H9 (cell line): Measurements from ENCODE around the gene GAD2. TPM values are rescaled to one million over a fixed set of nuclear protein-coding genes. Genes with fewer than 3 reads are reported as not detected.

Source experiments
- DNase-seq: peaks from one replicate; pipeline ENCODE4 v3.0.0-alpha.2; 2017
- H2AFZ ChIP-seq: one replicate; pipeline ENCODE4 v1.6.1; 2013; ENCODE audit warnings: mild to moderate bottlenecking, low read length, control low read depth, moderate library complexity
- H2AK5ac ChIP-seq: 2 replicates; pipeline ENCODE4 v1.6.1; 2013; ENCODE audit warnings: low read length, control low read depth, mixed read lengths; ENCODE audit not compliant: insufficient read length
- H2BK120ac ChIP-seq: one replicate; pipeline ENCODE4 v1.6.1; 2013; ENCODE audit warnings: low read depth, mild to moderate bottlenecking, low read length, control low read depth, inconsistent platforms; ENCODE audit not compliant: poor library complexity, severe bottlenecking
- H2BK12ac ChIP-seq: 2 replicates; pipeline ENCODE4 v1.6.1; 2013; ENCODE audit warnings: low read length, control low read depth, mixed read lengths, low read depth; ENCODE audit not compliant: insufficient read length
- H2BK15ac ChIP-seq: 2 replicates; pipeline ENCODE4 v1.6.1; 2013; ENCODE audit warnings: low read depth, low read length, control low read depth
- H2BK20ac ChIP-seq: one replicate; pipeline ENCODE4 v1.6.1; 2013; ENCODE audit warnings: low read depth, mild to moderate bottlenecking, low read length, control low read depth, inconsistent platforms; ENCODE audit not compliant: poor library complexity, severe bottlenecking
- H2BK5ac ChIP-seq: 2 replicates; pipeline ENCODE4 v1.6.1; 2013; ENCODE audit warnings: low read length, control low read depth, mixed read lengths; ENCODE audit not compliant: insufficient read length
- H3K14ac ChIP-seq: 2 replicates; pipeline ENCODE4 v1.6.1; 2013; ENCODE audit warnings: low read length, control low read depth; ENCODE audit not compliant: insufficient read depth
- H3K18ac ChIP-seq: 2 replicates; pipeline ENCODE4 v1.6.1; 2013; ENCODE audit warnings: low read depth, mild to moderate bottlenecking, mixed read lengths, low read length, control low read depth; ENCODE audit not compliant: insufficient read length
- H3K23ac ChIP-seq: 2 replicates; pipeline ENCODE4 v1.6.1; 2013; ENCODE audit warnings: low read length, control low read depth, mixed read lengths, low read depth; ENCODE audit not compliant: insufficient read length
- H3K23me2 ChIP-seq: 2 replicates; pipeline ENCODE4 v1.6.1; 2013; ENCODE audit warnings: low read depth, mild to moderate bottlenecking, mixed read lengths, low read length, control low read depth; ENCODE audit not compliant: insufficient read length, poor library complexity, severe bottlenecking
- H3K27ac ChIP-seq: 2 replicates; pipeline ENCODE4 v1.5.1; 2013; ENCODE audit warnings: low read length, control low read depth, mixed read lengths, low read depth; ENCODE audit not compliant: insufficient read length
- H3K27me3 ChIP-seq: 2 replicates; pipeline ENCODE4 v1.6.1; 2013; ENCODE audit warnings: low read length, control low read depth, inconsistent platforms; ENCODE audit not compliant: insufficient read depth
- H3K4ac ChIP-seq: 2 replicates; pipeline ENCODE4 v1.6.1; 2013; ENCODE audit warnings: low read depth, mild to moderate bottlenecking, control low read depth, inconsistent platforms, low read length, moderate library complexity
- H3K4me1 ChIP-seq: 2 replicates; pipeline ENCODE4 v1.6.1; 2013; ENCODE audit warnings: low read length, control low read depth, inconsistent platforms; ENCODE audit not compliant: insufficient read depth
- H3K4me2 ChIP-seq: 2 replicates; pipeline ENCODE4 v1.6.1; 2013; ENCODE audit warnings: low read length, control low read depth, mixed read lengths; ENCODE audit not compliant: insufficient read length, insufficient read depth
- H3K56ac ChIP-seq: 2 replicates; pipeline ENCODE4 v1.6.1; 2013; ENCODE audit warnings: low read depth, mild to moderate bottlenecking, mixed read lengths, low read length, control low read depth; ENCODE audit not compliant: insufficient read length
- H3K79me1 ChIP-seq: 2 replicates; pipeline ENCODE4 v1.6.1; 2013; ENCODE audit warnings: low read depth, mild to moderate bottlenecking, moderate library complexity, low read length, control low read depth, inconsistent platforms; ENCODE audit not compliant: insufficient read depth, poor library complexity, severe bottlenecking
- H3K79me2 ChIP-seq: 2 replicates; pipeline ENCODE4 v1.6.1; 2013; ENCODE audit warnings: low read length, control low read depth, inconsistent platforms; ENCODE audit not compliant: insufficient read depth
- H3K9ac ChIP-seq: 2 replicates; pipeline ENCODE4 v1.6.1; 2013; ENCODE audit warnings: low read length, control low read depth, mixed read lengths; ENCODE audit not compliant: insufficient read length; ENCODE audit errors: extremely low read depth
- H3K9me3 ChIP-seq: one replicate; pipeline ENCODE4 v1.6.1; 2013; ENCODE audit warnings: low read depth, low read length, inconsistent platforms; ENCODE audit not compliant: control insufficient read depth
- H3T11ph ChIP-seq: one replicate; pipeline ENCODE4 v1.6.1; 2013; ENCODE audit warnings: mild to moderate bottlenecking, low read length, control low read depth, inconsistent platforms
- H4K20me1 ChIP-seq: one replicate; pipeline ENCODE4 v1.6.1; 2013; ENCODE audit not compliant: control insufficient read depth, insufficient read length, insufficient read depth
- H4K5ac ChIP-seq: 2 replicates; pipeline ENCODE4 v1.6.1; 2013; ENCODE audit warnings: low read depth, mild to moderate bottlenecking, mixed read lengths, low read length, control low read depth; ENCODE audit not compliant: insufficient read length
- H4K8ac ChIP-seq: replicated peaks from 2 replicates; pipeline ENCODE4 v1.6.1; 2013; ENCODE audit warnings: low read length, control low read depth, mixed read lengths, low read depth; ENCODE audit not compliant: insufficient read length
- H4K91ac ChIP-seq: 2 replicates; pipeline ENCODE4 v1.6.1; 2013; ENCODE audit warnings: low read depth, mild to moderate bottlenecking, moderate library complexity, mixed read lengths, low read length, control low read depth; ENCODE audit not compliant: insufficient read length
- H3K27ac Mint-ChIP-seq, 3 experiments: 2 replicates in 2 of 3; 3 replicates in 1 of 3; pipeline ENCODE4 v1.8.0; 2020 to 2021; ENCODE audit warnings: mixed read lengths in 3 of 3, mild to moderate bottlenecking in 1 of 3, moderate library complexity in 1 of 3
- H3K27me3 Mint-ChIP-seq: 2 replicates; pipeline ENCODE4 v1.8.0; 2021; ENCODE audit warnings: low read depth, mild to moderate bottlenecking, moderate library complexity, mixed read lengths
- H3K36me3 Mint-ChIP-seq, 3 experiments: 2 replicates in 2 of 3; 3 replicates in 1 of 3; pipeline ENCODE4 v1.8.0; 2020 to 2021; ENCODE audit warnings: low read depth in 3 of 3, mixed read lengths in 3 of 3; ENCODE audit not compliant: insufficient read depth in 1 of 3
- H3K4me1 Mint-ChIP-seq, 2 experiments: 2 replicates each; pipeline ENCODE4 v1.8.0; 2020; ENCODE audit warnings: mixed read lengths in 2 of 2
- H3K4me3 Mint-ChIP-seq, 2 experiments: 2 replicates in 1 of 2; 3 replicates in 1 of 2; pipeline ENCODE4 v1.8.0; 2020 to 2021; ENCODE audit warnings: mild to moderate bottlenecking in 2 of 2, mixed read lengths in 2 of 2, moderate library complexity in 1 of 2
- H3K9me3 Mint-ChIP-seq, 2 experiments: 2 replicates in 1 of 2; 3 replicates in 1 of 2; pipeline ENCODE4 v1.8.0; 2020; ENCODE audit warnings: mild to moderate bottlenecking in 2 of 2, mixed read lengths in 2 of 2, moderate library complexity in 1 of 2
- WGBS: extraction: QIAGEN DNeasy Blood & Tissue Kit; methylation state at CpG from one replicate; pipeline ENCODE4 v1.1.7; 2013; ENCODE audit warnings: missing lambda C conversion rate, low lambda C conversion rate, mixed read lengths; ENCODE audit not compliant: insufficient read length; ENCODE audit errors: extremely low coverage; 5-methylcytosine and 5-hydroxymethylcytosine counted together
- total RNA-seq: library from RNA; stranded (reverse); gene quantifications from 2 replicates; pipeline ENCODE4 v1.2.1, GENCODE V29; 2021
- TF ChIP-seq, protein P1 (sequence below): fragments of 200-600 bp; sonication (generic); conservative IDR thresholded peaks from 3 replicates; pipeline ENCODE4 v1.8.0; 2021; ENCODE audit warnings: antibody characterized with exemption, mild to moderate bottlenecking

GAD2 gene
- total RNA-seq, 1 experiment from 2014 or later = 2.0 TPM

DNA sequence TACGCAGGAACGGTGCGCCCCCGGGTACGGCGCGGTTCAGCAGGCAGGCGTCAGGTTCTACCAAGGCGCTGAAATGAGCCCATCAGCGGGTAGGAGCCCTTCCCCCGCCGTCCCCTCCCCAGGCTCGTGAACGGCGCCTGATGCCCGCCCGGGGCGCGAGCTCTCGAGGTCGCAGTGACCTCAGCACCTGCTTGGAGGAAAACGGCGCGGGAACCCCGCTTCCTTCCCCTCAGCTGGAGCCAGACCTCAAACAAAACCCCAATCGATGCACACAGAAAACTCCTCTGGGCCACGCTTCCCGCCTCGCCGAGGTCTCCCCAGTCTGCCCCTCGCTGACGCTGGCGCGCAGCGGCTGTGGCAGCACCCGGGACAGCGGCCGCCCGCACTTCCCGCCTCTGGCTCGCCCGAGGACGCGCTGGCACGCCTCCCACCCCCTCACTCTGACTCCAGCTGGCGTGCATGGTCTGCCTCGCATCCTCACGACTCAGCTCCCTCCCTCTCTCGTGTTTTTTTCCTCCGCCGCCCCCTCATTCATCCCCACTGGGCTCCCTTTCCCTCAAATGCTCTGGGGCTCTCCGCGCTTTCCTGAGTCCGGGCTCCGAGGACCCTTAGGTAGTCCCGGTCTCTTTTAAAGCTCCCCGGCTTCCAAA lies 514 bp upstream of the GAD2 start:
- no peak overlapping the region for H2BK15ac ChIP-seq
- H3K4me1 ChIP-seq = peaks cover 7% of the 10 kb centered on the region; the same call in 1 of the 2 replicates
- Mint-ChIP-seq H3K9me3 (peaks cover 3 to 9% of the 10 kb centered on the region in 2 experiments; a peak in 2 of 5 replicates), H3K4me1 (peaks cover 62% of the 10 kb centered on the region in 2 experiments), H3K27me3 (peaks cover 67% of the 10 kb centered on the region), H3K36me3 (no peaks in the 10 kb centered on the region; a peak in 2 of 7 replicates), H3K27ac (peak overlapping the region in 2 of 3 experiments; percentile 16 to 48; a peak in 2 of 7 replicates), H3K4me3 (peak overlapping the region; percentile 63 to 83)
- H4K91ac ChIP-seq = no peak overlapping the region
- no peak overlapping the region for H2BK20ac ChIP-seq
- H4K5ac ChIP-seq = no peak overlapping the region
- no peak overlapping the region for H2BK12ac ChIP-seq
- no peak overlapping the region for H3K27ac ChIP-seq
- no peak overlapping the region for H3K14ac ChIP-seq
- no peak overlapping the region for H2AFZ ChIP-seq
- H4K20me1 ChIP-seq = no peaks in the 10 kb centered on the region
- H3K9me3 ChIP-seq = no peaks in the 10 kb centered on the region
- no CpG with 5 or more reads among the region's 57 CpGs for WGBS
- no peak overlapping the region for H3K18ac ChIP-seq
- H2BK5ac ChIP-seq = no peak overlapping the region
- no peak overlapping the region for H3K4ac ChIP-seq
- DNase-seq = peak; percentile 82
- no peak overlapping the region for H3K23ac ChIP-seq
- H2AK5ac ChIP-seq = no peak overlapping the region
- H3T11ph ChIP-seq = no peak overlapping the region
- H3K56ac ChIP-seq = no peak overlapping the region
- TF ChIP-seq, protein P1, sequence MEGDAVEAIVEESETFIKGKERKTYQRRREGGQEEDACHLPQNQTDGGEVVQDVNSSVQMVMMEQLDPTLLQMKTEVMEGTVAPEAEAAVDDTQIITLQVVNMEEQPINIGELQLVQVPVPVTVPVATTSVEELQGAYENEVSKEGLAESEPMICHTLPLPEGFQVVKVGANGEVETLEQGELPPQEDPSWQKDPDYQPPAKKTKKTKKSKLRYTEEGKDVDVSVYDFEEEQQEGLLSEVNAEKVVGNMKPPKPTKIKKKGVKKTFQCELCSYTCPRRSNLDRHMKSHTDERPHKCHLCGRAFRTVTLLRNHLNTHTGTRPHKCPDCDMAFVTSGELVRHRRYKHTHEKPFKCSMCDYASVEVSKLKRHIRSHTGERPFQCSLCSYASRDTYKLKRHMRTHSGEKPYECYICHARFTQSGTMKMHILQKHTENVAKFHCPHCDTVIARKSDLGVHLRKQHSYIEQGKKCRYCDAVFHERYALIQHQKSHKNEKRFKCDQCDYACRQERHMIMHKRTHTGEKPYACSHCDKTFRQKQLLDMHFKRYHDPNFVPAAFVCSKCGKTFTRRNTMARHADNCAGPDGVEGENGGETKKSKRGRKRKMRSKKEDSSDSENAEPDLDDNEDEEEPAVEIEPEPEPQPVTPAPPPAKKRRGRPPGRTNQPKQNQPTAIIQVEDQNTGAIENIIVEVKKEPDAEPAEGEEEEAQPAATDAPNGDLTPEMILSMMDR = no peak
- peak overlapping the region; percentile 57 for H3K4me2 ChIP-seq
- no peaks in the 10 kb centered on the region for H3K79me2 ChIP-seq
- H3K27me3 ChIP-seq = peaks cover 65% of the 10 kb centered on the region
- H2BK120ac ChIP-seq = no peak overlapping the region
- peaks cover 40% of the 10 kb centered on the region for H3K23me2 ChIP-seq
- H3K79me1 ChIP-seq = no peaks in the 10 kb centered on the region
- no peak overlapping the region for H3K9ac ChIP-seq
- H4K8ac ChIP-seq = no peak overlapping the region
